GM06990 (cell line): Measurements from ENCODE around the gene GLI1.

Source experiments
- DNase-seq: peaks from one replicate; pipeline ENCODE4 v3.0.0-alpha.2; 2011; ENCODE audit not compliant: insufficient read length; ENCODE audit errors: extremely low read depth
- H3K27me3 ChIP-seq: replicated peaks from 2 replicates; pipeline ENCODE4 v1.6.0; 2011; ENCODE audit warnings: low read length; ENCODE audit not compliant: control insufficient read depth, insufficient read depth
- H3K36me3 ChIP-seq: 2 replicates; pipeline ENCODE4 v1.5.1; 2011; ENCODE audit warnings: low read length; ENCODE audit not compliant: control insufficient read depth, insufficient read depth
- H3K4me3 ChIP-seq: replicated peaks from 2 replicates; pipeline ENCODE4 v1.5.1; 2011; ENCODE audit warnings: low read depth, mild to moderate bottlenecking, control low read depth, low read length
- TF ChIP-seq, protein P1 (sequence below): IDR thresholded peaks from 2 replicates; pipeline ENCODE4 v1.5.1; 2011; ENCODE audit warnings: low read length, control low read depth, mild to moderate bottlenecking, inconsistent platforms; ENCODE audit not compliant: insufficient read depth, poor library complexity, severe bottlenecking

Gene GLI1

DNA sequence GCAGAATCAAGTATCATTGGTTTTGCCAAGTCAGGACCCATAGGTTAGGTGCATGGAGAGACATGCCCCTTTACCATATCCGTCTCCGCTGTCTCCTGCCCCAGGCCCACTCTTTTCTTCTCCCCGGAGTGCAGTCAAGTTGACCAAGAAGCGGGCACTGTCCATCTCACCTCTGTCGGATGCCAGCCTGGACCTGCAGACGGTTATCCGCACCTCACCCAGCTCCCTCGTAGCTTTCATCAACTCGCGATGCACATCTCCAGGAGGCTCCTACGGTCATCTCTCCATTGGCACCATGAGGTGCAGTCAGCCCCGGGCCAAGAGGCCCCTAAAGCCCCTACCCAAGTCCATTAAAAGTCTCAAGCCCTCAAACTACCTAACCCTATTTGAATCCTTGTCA lies 5.0 kb downstream of the GLI1 start:
- TF ChIP-seq, protein P1, sequence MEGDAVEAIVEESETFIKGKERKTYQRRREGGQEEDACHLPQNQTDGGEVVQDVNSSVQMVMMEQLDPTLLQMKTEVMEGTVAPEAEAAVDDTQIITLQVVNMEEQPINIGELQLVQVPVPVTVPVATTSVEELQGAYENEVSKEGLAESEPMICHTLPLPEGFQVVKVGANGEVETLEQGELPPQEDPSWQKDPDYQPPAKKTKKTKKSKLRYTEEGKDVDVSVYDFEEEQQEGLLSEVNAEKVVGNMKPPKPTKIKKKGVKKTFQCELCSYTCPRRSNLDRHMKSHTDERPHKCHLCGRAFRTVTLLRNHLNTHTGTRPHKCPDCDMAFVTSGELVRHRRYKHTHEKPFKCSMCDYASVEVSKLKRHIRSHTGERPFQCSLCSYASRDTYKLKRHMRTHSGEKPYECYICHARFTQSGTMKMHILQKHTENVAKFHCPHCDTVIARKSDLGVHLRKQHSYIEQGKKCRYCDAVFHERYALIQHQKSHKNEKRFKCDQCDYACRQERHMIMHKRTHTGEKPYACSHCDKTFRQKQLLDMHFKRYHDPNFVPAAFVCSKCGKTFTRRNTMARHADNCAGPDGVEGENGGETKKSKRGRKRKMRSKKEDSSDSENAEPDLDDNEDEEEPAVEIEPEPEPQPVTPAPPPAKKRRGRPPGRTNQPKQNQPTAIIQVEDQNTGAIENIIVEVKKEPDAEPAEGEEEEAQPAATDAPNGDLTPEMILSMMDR, result no peak
- Histone ChIP-seq H3K27me3 (no peaks in the 10 kb centered on the region), H3K36me3 (peaks cover 5% of the 10 kb centered on the region), H3K4me3 (no peak overlapping the region)
- DNase-seq, result no peak

DNA sequence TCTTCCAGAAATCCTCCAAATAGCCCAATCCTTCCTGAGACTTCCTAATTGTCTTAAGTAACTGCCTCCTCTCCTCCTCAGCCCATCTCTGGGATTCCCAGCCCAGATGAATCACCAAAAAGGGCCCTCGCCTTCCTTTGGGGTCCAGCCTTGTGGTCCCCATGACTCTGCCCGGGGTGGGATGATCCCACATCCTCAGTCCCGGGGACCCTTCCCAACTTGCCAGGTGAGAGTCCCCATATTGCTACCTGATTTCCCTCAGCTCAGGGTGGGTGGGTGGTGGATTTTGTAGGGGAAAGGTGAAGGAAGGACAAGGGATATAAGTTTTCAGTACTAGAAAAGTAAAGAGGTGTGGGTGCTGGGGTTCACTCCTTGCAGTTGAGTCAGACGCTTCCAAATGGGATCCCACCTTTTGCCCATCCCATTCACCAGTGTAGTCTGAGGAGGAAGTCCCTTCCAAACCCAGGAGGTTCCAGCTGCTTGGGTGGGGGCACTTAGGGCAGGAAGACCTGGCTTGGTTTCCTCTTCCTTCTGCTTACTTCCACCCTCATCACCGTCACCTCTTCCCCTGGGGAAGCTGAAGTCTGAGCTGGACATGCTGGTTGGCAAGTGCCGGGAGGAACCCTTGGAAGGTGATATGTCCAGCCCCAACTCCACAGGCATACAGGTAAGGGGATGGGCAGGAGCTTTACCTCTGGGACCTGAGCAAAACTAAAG lies 5.6 kb downstream of the GLI1 start:
- peaks cover 6% of the 10 kb centered on the region for H3K36me3 ChIP-seq
- no peaks in the 10 kb centered on the region for H3K27me3 ChIP-seq
- no peak for DNase-seq
- TF ChIP-seq, protein P1, result no peak
- no peak overlapping the region for H3K4me3 ChIP-seq

DNA sequence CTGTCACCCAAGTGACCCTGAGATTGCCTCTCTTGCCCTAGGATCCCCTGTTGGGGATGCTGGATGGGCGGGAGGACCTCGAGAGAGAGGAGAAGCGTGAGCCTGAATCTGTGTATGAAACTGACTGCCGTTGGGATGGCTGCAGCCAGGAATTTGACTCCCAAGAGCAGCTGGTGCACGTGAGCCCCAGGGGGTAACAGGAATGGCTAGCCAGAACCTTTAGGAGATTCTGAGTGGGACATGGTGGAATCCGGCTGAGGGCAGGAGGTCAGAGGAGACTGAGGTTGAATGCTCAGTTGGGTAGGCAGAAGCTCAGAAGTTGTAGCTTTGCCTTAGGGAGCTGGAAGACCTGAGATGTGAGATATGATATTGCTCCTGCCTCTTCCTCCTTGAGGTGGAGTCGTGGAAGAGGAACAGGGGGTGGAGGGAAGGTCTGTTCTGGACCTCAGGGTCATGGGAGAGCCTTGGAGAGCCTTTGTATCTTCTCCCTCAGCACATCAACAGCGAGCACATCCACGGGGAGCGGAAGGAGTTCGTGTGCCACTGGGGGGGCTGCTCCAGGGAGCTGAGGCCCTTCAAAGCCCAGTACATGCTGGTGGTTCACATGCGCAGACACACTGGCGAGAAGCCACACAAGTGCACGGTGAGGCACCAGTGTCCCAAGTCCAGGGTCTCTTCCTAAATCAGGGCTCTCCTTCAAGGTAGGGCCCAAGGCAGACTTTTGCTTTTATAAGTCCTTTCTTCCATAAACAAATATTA lies 6.3 kb downstream of the GLI1 start:
- DNase-seq, result no peak
- no peak overlapping the region for H3K4me3 ChIP-seq
- H3K27me3 ChIP-seq, result no peaks in the 10 kb centered on the region
- peaks cover 9% of the 10 kb centered on the region for H3K36me3 ChIP-seq
- TF ChIP-seq, protein P1, result no peak

DNA sequence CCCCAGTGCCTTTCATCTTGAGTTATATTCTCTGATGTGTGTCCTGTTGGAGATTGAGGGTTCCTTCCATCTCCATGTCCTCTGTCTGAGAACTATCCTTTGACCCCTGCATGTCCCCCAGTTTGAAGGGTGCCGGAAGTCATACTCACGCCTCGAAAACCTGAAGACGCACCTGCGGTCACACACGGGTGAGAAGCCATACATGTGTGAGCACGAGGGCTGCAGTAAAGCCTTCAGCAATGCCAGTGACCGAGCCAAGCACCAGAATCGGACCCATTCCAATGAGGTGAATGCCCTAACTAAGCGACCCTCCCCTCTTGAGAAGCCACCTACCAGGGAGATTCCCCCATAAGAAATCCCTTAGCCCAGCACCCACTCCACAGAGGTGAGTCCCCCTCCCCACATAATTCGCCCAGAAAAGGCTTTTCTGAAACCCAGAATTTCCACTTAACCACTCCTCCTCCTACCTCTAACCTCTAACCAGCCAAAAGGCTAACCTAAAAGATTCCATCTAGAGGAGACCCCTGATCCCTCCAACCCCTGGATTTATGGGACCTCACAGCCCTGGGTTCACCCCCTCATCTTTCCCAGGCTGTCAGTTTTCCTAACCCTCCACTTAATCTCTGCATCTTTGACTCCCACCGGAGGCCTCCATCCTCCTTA lies 7.8 kb downstream of the GLI1 start:
- TF ChIP-seq, protein P1, result no peak

DNA sequence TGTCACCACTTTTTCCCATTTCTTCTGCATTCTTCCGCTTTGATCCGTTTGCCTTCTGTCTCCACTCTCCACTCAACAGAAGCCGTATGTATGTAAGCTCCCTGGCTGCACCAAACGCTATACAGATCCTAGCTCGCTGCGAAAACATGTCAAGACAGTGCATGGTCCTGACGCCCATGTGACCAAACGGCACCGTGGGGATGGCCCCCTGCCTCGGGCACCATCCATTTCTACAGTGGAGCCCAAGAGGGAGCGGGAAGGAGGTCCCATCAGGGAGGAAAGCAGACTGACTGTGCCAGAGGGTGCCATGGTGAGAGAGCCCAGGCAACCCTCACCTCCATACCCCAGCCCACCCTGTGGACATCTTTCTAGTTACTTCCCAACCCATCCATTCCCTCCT lies 8.3 kb downstream of the GLI1 start:
- no peak overlapping the region for H3K4me3 ChIP-seq
- TF ChIP-seq, protein P1, result no peak
- DNase-seq, result no peak
- H3K36me3 ChIP-seq, result peaks cover 16% of the 10 kb centered on the region
- no peaks in the 10 kb centered on the region for H3K27me3 ChIP-seq

More for the DNA sequence above, 7.8 kb downstream of the GLI1 start:
- Histone ChIP-seq H3K4me3 (no peak overlapping the region), H3K27me3 (no peaks in the 10 kb centered on the region), H3K36me3 (peaks cover 12% of the 10 kb centered on the region)
- DNase-seq, result no peak
